ENCODE data around the gene EME2.

DNA sequence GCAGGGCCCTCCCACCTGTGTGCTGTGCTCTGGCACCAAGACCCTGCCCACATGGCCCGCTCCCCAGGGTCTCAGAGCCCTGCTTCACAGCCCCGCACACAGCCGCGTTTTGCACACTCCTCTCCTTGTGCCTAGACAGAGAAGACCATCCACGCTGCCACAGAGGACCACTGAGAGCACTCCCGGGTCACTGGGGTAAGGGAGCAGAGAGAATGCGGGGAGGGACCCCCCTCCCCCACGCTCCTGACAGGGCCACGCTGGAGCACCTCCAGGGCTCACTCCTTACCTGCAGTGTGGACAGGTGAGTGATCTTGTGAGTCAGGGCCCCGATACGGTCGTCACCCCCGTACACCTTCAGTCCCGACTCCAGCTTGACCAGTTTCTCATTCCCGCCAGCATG is 47.0 kb downstream of the EME2 start:
- TF ChIP-seq, protein P1, sequence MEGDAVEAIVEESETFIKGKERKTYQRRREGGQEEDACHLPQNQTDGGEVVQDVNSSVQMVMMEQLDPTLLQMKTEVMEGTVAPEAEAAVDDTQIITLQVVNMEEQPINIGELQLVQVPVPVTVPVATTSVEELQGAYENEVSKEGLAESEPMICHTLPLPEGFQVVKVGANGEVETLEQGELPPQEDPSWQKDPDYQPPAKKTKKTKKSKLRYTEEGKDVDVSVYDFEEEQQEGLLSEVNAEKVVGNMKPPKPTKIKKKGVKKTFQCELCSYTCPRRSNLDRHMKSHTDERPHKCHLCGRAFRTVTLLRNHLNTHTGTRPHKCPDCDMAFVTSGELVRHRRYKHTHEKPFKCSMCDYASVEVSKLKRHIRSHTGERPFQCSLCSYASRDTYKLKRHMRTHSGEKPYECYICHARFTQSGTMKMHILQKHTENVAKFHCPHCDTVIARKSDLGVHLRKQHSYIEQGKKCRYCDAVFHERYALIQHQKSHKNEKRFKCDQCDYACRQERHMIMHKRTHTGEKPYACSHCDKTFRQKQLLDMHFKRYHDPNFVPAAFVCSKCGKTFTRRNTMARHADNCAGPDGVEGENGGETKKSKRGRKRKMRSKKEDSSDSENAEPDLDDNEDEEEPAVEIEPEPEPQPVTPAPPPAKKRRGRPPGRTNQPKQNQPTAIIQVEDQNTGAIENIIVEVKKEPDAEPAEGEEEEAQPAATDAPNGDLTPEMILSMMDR (IDR thresholded peaks at IDR 0.05): no peak
- TF ChIP-seq EZH2 (IDR thresholded peaks at IDR 0.05; ENCODE audit: borderline replicate concordance, insufficient read depth, low read depth, low read length, poor library complexity, severe bottlenecking): no peak

All from B cell (primary cell).